Progenitor cell of endocrine pancreas (in vitro differentiated cells): Measurements from ENCODE around the gene PLA2G4D. TPM values are rescaled to one million over a fixed set of nuclear protein-coding genes. Genes with fewer than 3 reads are reported as not detected.

ENCODE experiments used
- DNase-seq: peaks from one replicate; pipeline ENCODE4 v3.0.0; 2021; ENCODE audit warnings: low spot score; ENCODE audit not compliant: unreplicated experiment
- H3K27ac Mint-ChIP-seq: 2 replicates; pipeline ENCODE4 v1.8.0; 2021; ENCODE audit warnings: mild to moderate bottlenecking, moderate library complexity, mixed read lengths
- H3K27me3 Mint-ChIP-seq: 2 replicates; pipeline ENCODE4 v1.8.0; 2021; ENCODE audit warnings: mixed read lengths
- H3K36me3 Mint-ChIP-seq: 2 replicates; pipeline ENCODE4 v1.8.0; 2022; ENCODE audit warnings: mixed read lengths; ENCODE audit not compliant: insufficient read depth
- H3K4me1 Mint-ChIP-seq: 2 replicates; pipeline ENCODE4 v1.8.0; 2021; ENCODE audit warnings: low read depth, mixed read lengths
- H3K4me3 Mint-ChIP-seq: 2 replicates; pipeline ENCODE4 v1.8.0; 2021; ENCODE audit warnings: low read depth, mild to moderate bottlenecking, moderate library complexity, mixed read lengths
- H3K9me3 Mint-ChIP-seq: 2 replicates; pipeline ENCODE4 v1.8.0; 2021; ENCODE audit warnings: low read depth, mixed read lengths
- total RNA-seq: library from RNA; stranded (reverse); gene quantifications from 2 replicates; pipeline ENCODE4 v1.2.1, GENCODE V29; 2021
- TF ChIP-seq, protein P1 (sequence below): fragments of 200-600 bp; sonication (generic); IDR thresholded peaks from one replicate; pipeline ENCODE4 v1.5.0; 2021; ENCODE audit warnings: antibody characterized with exemption, mild to moderate bottlenecking; ENCODE audit not compliant: unreplicated experiment

PLA2G4D gene
- total RNA-seq, 1 donor from 2014 or later: not detected

GRCh38 chr15:42121682-42122081 lies 27.3 kb upstream of the PLA2G4D start:
- Mint-ChIP-seq H3K27me3 (peaks cover 14% of the 10 kb centered on the region), H3K4me3 (no peak overlapping the region), H3K4me1 (peaks cover 7% of the 10 kb centered on the region), H3K36me3 (no peaks in the 10 kb centered on the region), H3K27ac (no peak overlapping the region), H3K9me3 (no peaks in the 10 kb centered on the region)
- TF ChIP-seq, protein P1, sequence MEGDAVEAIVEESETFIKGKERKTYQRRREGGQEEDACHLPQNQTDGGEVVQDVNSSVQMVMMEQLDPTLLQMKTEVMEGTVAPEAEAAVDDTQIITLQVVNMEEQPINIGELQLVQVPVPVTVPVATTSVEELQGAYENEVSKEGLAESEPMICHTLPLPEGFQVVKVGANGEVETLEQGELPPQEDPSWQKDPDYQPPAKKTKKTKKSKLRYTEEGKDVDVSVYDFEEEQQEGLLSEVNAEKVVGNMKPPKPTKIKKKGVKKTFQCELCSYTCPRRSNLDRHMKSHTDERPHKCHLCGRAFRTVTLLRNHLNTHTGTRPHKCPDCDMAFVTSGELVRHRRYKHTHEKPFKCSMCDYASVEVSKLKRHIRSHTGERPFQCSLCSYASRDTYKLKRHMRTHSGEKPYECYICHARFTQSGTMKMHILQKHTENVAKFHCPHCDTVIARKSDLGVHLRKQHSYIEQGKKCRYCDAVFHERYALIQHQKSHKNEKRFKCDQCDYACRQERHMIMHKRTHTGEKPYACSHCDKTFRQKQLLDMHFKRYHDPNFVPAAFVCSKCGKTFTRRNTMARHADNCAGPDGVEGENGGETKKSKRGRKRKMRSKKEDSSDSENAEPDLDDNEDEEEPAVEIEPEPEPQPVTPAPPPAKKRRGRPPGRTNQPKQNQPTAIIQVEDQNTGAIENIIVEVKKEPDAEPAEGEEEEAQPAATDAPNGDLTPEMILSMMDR: no peak
- no peak for DNase-seq

DNA sequence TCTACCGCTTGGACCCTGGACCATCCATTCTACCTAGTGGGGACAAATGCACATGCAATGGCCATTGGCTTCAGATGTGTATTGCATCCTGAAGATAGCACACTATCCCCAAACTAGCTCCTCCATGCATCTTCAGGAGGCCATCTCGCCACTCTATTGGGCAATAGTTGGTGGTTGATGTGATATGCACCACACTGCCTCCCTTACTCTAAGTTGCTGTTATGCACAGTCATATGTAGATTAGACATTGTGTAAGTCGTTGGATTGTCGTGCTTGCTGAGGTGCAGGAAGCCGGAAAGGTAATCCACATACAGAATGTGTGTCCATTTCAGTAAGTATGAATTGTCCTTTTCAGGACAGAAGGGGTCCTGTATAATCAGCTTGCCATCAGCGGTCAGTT lies 26.7 kb upstream of the PLA2G4D start:
- Mint-ChIP-seq H3K27ac (no peak overlapping the region), H3K9me3 (peaks cover 4% of the 10 kb centered on the region), H3K36me3 (peaks cover 2% of the 10 kb centered on the region), H3K27me3 (peaks cover 14% of the 10 kb centered on the region), H3K4me3 (no peak overlapping the region), H3K4me1 (peaks cover 7% of the 10 kb centered on the region)
- DNase-seq: no peak
- TF ChIP-seq, protein P1: no peak

DNA sequence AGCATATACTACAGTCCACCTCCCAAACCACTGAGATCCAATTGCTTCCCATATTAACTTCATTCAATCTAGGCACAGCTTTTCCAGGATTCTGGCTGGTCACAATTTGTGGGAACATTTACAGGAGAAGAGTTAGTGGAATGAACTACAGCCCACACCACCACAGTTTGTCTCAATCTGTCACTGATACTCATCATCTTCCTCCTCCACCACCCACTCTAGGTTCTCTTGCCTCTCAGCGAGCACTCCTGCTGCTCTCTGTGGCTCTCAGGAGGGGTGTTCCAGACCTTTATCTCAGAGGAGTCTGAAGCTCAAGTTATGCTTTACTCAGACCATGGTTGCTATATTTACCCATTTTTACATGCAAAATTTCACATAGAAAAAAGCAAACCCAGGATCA lies 25.9 kb upstream of the PLA2G4D start:
- TF ChIP-seq, protein P1: no peak
- H3K4me3 Mint-ChIP-seq: no peak overlapping the region
- H3K27me3 Mint-ChIP-seq: peaks cover 14% of the 10 kb centered on the region
- H3K36me3 Mint-ChIP-seq: peaks cover 2% of the 10 kb centered on the region
- no peak for DNase-seq
- no peak overlapping the region for H3K27ac Mint-ChIP-seq
- H3K4me1 Mint-ChIP-seq: peaks cover 7% of the 10 kb centered on the region
- H3K9me3 Mint-ChIP-seq: peaks cover 8% of the 10 kb centered on the region

DNA sequence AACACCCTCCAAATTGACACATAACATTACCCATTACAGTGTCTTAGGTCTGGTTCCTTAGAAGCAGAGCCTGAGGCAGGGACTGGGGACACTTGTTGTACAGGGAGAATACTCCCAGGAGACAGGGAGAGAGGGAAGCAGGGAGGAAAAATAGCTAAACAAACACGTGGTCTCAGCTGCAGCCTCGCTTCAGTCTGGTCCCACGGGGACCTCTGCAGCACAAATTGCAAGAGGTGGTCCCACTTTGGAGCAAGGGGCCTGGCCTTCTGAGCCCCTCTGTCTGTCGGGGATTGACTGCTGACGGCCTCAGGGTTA lies 25.0 kb upstream of the PLA2G4D start:
- Mint-ChIP-seq H3K27me3 (peaks cover 12% of the 10 kb centered on the region), H3K36me3 (peaks cover 2% of the 10 kb centered on the region), H3K27ac (no peak overlapping the region), H3K9me3 (peaks cover 8% of the 10 kb centered on the region), H3K4me3 (no peak overlapping the region), H3K4me1 (peaks cover 7% of the 10 kb centered on the region)
- TF ChIP-seq, protein P1: no peak
- no peak for DNase-seq

GRCh38 chr15:42118650-42119445 lies 24.5 kb upstream of the PLA2G4D start:
- H3K9me3 Mint-ChIP-seq: peaks cover 8% of the 10 kb centered on the region
- H3K4me3 Mint-ChIP-seq: peak overlapping the region; percentile 3

More at GRCh38 chr15:42118650-42119445, 24.5 kb upstream of the PLA2G4D start:
- peaks cover 8% of the 10 kb centered on the region for H3K27me3 Mint-ChIP-seq
- peaks cover 2% of the 10 kb centered on the region for H3K36me3 Mint-ChIP-seq
- peaks cover 7% of the 10 kb centered on the region for H3K4me1 Mint-ChIP-seq
- DNase-seq: no peak
- TF ChIP-seq, protein P1: no peak
- no peak overlapping the region for H3K27ac Mint-ChIP-seq
